ENCODE results near the gene ABCC8. TPM values are rescaled to one million over a fixed set of nuclear protein-coding genes. Genes with fewer than 3 reads are reported as not detected.
A peak's percentile ranks its signal among the peaks of the same experiment; 100 is the strongest.

Gene ABCC8
- total and polyA plus RNA-seq, 9 of the 15 experiments (the other 6 are each of a cell fraction or from before 2014, with no cell fraction given): not detected

DNA sequence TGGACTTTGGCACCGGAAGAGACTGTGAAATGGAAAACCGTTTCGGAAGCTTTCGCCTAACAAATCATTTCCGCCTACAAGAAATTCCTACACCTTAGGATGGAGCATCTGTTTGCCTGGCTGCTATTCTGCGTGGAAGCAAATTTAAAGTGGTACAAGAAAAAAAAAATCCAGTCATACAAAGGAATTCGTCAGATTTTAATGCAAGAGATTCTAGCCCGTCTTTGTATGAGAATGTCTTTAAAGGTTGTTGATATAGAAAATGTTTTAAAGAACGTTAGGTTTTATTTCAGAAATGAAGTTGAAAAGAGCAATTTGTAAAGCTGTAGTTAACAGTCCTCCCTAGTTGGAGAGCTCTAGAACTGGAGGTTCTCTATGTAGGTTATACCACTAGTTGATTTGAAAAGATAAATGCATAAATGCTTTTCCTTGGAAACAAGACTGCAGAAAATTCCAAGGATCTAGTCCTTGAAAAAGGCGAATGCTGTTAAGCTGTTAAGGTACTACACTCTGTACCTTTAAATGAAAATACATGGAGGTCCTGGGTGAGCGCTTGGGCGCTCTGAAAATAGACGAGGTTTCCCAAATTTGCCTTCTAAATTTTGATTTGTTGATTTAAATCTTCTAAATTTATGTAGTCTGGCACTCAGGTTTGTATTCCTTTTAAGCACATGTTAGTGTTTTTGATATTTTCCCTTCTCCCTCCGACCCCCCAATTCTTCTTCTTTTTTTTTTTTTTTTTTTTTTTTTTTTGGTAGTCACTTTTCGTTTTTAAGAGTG, 122.6 kb downstream of the ABCC8 start (continued):
- TF ChIP-seq, protein P1, sequence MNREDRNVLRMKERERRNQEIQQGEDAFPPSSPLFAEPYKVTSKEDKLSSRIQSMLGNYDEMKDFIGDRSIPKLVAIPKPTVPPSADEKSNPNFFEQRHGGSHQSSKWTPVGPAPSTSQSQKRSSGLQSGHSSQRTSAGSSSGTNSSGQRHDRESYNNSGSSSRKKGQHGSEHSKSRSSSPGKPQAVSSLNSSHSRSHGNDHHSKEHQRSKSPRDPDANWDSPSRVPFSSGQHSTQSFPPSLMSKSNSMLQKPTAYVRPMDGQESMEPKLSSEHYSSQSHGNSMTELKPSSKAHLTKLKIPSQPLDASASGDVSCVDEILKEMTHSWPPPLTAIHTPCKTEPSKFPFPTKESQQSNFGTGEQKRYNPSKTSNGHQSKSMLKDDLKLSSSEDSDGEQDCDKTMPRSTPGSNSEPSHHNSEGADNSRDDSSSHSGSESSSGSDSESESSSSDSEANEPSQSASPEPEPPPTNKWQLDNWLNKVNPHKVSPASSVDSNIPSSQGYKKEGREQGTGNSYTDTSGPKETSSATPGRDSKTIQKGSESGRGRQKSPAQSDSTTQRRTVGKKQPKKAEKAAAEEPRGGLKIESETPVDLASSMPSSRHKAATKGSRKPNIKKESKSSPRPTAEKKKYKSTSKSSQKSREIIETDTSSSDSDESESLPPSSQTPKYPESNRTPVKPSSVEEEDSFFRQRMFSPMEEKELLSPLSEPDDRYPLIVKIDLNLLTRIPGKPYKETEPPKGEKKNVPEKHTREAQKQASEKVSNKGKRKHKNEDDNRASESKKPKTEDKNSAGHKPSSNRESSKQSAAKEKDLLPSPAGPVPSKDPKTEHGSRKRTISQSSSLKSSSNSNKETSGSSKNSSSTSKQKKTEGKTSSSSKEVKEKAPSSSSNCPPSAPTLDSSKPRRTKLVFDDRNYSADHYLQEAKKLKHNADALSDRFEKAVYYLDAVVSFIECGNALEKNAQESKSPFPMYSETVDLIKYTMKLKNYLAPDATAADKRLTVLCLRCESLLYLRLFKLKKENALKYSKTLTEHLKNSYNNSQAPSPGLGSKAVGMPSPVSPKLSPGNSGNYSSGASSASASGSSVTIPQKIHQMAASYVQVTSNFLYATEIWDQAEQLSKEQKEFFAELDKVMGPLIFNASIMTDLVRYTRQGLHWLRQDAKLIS (CRISPR knock-in tag; IDR thresholded peaks at IDR 0.05): no peak; the same call in 1 of the 2 replicates
- TF ChIP-seq DDX20 (tag; IDR thresholded peaks at IDR 0.05; ENCODE audit: low read depth) (no peak), ZNF668 (CRISPR knock-in tag; IDR thresholded peaks at IDR 0.05) (no peak), CREM (IDR thresholded peaks at IDR 0.05; ENCODE audit: low read depth) (no peak), ZNF274 (IDR thresholded peaks at IDR 0.05; ENCODE audit: borderline replicate concordance, low read depth, low read length) (no peak), ZNF586 (CRISPR knock-in tag; conservative IDR thresholded peaks at IDR 0.05) (no peak), RBM34 (IDR thresholded peaks at IDR 0.05; ENCODE audit: borderline replicate concordance, insufficient read depth, low read length) (no peak), FOS (IDR thresholded peaks at IDR 0.05; ENCODE audit: extremely low read depth, insufficient read length) (no peak), ZEB2 (IDR thresholded peaks at IDR 0.05) (no peak), KLF6 (CRISPR knock-in tag; IDR thresholded peaks at IDR 0.05; ENCODE audit: borderline replicate concordance) (no peak), SOX6 (IDR thresholded peaks at IDR 0.05) (no peak), CSDE1 (IDR thresholded peaks at IDR 0.05) (no peak), ZBTB7A (IDR thresholded peaks at IDR 0.05; ENCODE audit: borderline replicate concordance, control insufficient read depth, low read depth, low read length) (no peak), CTBP1 (IDR thresholded peaks at IDR 0.05; ENCODE audit: borderline replicate concordance) (no peak), ZNF316 (IDR thresholded peaks at IDR 0.05) (no peak), HDAC3 (IDR thresholded peaks at IDR 0.05; ENCODE audit: borderline replicate concordance, partially characterized antibody) (no peak), EHMT2 (IDR thresholded peaks at IDR 0.05) (no peak)
- TF ChIP-seq, protein P2, sequence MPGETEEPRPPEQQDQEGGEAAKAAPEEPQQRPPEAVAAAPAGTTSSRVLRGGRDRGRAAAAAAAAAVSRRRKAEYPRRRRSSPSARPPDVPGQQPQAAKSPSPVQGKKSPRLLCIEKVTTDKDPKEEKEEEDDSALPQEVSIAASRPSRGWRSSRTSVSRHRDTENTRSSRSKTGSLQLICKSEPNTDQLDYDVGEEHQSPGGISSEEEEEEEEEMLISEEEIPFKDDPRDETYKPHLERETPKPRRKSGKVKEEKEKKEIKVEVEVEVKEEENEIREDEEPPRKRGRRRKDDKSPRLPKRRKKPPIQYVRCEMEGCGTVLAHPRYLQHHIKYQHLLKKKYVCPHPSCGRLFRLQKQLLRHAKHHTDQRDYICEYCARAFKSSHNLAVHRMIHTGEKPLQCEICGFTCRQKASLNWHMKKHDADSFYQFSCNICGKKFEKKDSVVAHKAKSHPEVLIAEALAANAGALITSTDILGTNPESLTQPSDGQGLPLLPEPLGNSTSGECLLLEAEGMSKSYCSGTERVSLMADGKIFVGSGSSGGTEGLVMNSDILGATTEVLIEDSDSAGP (CRISPR knock-in tag; IDR thresholded peaks at IDR 0.05): 0 out of 2 replicates have a peak, but pooled peaks have one; percentile 63
- TF ChIP-seq, protein P3, sequence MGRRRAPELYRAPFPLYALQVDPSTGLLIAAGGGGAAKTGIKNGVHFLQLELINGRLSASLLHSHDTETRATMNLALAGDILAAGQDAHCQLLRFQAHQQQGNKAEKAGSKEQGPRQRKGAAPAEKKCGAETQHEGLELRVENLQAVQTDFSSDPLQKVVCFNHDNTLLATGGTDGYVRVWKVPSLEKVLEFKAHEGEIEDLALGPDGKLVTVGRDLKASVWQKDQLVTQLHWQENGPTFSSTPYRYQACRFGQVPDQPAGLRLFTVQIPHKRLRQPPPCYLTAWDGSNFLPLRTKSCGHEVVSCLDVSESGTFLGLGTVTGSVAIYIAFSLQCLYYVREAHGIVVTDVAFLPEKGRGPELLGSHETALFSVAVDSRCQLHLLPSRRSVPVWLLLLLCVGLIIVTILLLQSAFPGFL (CRISPR knock-in tag; IDR thresholded peaks at IDR 0.05): no peak
- TF ChIP-seq, protein P4, sequence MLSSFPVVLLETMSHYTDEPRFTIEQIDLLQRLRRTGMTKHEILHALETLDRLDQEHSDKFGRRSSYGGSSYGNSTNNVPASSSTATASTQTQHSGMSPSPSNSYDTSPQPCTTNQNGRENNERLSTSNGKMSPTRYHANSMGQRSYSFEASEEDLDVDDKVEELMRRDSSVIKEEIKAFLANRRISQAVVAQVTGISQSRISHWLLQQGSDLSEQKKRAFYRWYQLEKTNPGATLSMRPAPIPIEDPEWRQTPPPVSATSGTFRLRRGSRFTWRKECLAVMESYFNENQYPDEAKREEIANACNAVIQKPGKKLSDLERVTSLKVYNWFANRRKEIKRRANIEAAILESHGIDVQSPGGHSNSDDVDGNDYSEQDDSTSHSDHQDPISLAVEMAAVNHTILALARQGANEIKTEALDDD (IDR thresholded peaks at IDR 0.05): peak; percentile 8
- TF ChIP-seq, protein P5, sequence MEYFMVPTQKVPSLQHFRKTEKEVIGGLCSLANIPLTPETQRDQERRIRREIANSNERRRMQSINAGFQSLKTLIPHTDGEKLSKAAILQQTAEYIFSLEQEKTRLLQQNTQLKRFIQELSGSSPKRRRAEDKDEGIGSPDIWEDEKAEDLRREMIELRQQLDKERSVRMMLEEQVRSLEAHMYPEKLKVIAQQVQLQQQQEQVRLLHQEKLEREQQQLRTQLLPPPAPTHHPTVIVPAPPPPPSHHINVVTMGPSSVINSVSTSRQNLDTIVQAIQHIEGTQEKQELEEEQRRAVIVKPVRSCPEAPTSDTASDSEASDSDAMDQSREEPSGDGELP (CRISPR knock-in tag; IDR thresholded peaks at IDR 0.05; ENCODE audit: borderline replicate concordance): no peak
